ENCODE results near the gene PIP4K2A.

DNA sequence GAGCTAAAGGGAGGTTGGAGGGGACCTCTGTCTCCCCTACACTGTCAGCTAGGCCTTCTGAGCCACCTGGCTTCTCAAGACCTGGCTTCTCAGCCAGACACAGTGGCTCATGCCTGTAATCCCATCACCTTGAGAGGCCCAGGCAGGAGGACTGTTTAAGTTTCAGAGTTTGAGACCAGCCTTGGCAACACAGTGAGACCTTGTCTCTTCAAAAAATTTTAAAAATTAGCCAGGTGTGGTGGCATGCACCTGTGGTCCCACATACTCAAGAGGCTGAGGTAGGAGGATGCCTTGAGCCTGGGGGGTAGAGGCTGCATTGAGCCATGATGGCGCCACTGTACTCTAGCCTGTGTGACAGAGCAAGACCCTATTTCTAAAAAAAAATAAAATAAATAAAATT is 33.1 kb downstream of the PIP4K2A start:
- TF ChIP-seq GABPA (IDR thresholded peaks at IDR 0.05; ENCODE audit: low read depth, low read length) (no peak), GABPA (CRISPR knock-in tag; IDR thresholded peaks at IDR 0.05; ENCODE audit: low read depth) (no peak), ZFYVE20 (CRISPR knock-in tag; IDR thresholded peaks at IDR 0.05; ENCODE audit: borderline replicate concordance, low read depth) (no peak), EZH2 (conservative IDR thresholded peaks at IDR 0.05; ENCODE audit: low read depth, low read length) (no peak), ZNF777 (CRISPR knock-in tag; IDR thresholded peaks at IDR 0.05) (no peak)
- TF ChIP-seq, protein P1, sequence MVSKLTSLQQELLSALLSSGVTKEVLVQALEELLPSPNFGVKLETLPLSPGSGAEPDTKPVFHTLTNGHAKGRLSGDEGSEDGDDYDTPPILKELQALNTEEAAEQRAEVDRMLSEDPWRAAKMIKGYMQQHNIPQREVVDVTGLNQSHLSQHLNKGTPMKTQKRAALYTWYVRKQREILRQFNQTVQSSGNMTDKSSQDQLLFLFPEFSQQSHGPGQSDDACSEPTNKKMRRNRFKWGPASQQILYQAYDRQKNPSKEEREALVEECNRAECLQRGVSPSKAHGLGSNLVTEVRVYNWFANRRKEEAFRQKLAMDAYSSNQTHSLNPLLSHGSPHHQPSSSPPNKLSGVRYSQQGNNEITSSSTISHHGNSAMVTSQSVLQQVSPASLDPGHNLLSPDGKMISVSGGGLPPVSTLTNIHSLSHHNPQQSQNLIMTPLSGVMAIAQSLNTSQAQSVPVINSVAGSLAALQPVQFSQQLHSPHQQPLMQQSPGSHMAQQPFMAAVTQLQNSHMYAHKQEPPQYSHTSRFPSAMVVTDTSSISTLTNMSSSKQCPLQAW (CRISPR knock-in tag; IDR thresholded peaks at IDR 0.05): no peak
- TF ChIP-seq, protein P2, sequence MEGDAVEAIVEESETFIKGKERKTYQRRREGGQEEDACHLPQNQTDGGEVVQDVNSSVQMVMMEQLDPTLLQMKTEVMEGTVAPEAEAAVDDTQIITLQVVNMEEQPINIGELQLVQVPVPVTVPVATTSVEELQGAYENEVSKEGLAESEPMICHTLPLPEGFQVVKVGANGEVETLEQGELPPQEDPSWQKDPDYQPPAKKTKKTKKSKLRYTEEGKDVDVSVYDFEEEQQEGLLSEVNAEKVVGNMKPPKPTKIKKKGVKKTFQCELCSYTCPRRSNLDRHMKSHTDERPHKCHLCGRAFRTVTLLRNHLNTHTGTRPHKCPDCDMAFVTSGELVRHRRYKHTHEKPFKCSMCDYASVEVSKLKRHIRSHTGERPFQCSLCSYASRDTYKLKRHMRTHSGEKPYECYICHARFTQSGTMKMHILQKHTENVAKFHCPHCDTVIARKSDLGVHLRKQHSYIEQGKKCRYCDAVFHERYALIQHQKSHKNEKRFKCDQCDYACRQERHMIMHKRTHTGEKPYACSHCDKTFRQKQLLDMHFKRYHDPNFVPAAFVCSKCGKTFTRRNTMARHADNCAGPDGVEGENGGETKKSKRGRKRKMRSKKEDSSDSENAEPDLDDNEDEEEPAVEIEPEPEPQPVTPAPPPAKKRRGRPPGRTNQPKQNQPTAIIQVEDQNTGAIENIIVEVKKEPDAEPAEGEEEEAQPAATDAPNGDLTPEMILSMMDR (CRISPR knock-in tag; IDR thresholded peaks at IDR 0.05): no peak
